Kidney tubule cell (primary cell): Measurements from ENCODE around the gene ZMYND10.
A peak's percentile ranks its signal among the peaks of the same experiment; 100 is the strongest.
"Not testable (repeated sequence)": the region's sequence is repeated elsewhere in the genome, so short reads cannot be mapped to it uniquely, and the experiment has no call there.

Experiments used
- DNase-seq: peaks from one replicate; pipeline ENCODE4 v3.0.0-alpha.2; 2018; ENCODE audit warnings: low spot score

ZMYND10 gene

DNA sequence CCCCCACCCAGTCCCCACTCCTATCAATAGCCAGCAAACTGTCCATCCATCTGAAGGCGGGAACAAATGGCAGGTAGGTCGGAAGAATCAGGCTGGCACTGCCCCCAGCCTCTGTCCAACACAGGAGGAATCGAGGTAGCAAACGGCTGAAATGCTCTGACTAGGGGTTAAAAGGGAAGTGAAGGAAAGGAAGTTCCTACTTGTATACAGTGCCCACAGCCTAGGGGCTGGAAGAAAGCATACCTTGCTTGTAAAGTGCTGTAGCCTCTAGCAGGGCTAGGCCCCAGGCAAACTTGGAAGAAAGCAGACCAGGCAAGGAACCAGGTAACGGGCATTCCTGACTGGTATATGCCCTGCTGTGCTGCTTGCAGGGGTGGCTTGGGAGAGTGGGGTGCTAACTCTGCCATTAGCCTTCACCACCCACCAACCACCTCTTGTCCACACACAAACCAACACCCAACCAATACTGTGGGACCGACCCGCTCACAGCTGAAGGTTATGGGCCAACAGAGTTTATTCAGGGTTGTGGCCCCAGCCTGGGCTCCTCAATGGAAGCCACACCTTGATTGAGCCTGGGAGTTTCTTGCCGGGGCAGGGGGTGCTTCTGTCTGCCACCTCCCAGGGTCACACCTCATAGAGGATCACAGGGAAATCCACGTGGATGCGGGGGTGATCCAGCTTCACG, 19.9 kb downstream of the ZMYND10 start:
- DNase-seq, result no peak

DNA sequence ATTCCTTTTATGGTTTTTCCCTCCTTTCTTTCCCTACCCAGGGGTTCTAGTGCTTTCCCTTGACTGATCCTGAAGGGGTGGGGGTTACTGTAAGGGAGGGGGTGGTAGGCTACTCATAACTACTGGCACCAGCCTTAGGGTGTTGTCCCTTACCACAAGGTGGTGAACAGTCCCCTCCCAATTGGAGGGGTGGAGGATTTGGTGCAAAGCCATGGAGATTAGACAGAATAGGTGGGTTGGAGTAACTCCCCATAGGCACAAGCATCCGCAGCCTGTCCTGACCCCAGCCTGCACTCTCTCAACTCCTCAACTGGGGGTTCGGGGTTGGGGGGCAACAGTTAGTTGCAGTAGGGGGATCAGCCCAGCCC, 20.4 kb downstream of the ZMYND10 start:
- DNase-seq, result no peak

DNA sequence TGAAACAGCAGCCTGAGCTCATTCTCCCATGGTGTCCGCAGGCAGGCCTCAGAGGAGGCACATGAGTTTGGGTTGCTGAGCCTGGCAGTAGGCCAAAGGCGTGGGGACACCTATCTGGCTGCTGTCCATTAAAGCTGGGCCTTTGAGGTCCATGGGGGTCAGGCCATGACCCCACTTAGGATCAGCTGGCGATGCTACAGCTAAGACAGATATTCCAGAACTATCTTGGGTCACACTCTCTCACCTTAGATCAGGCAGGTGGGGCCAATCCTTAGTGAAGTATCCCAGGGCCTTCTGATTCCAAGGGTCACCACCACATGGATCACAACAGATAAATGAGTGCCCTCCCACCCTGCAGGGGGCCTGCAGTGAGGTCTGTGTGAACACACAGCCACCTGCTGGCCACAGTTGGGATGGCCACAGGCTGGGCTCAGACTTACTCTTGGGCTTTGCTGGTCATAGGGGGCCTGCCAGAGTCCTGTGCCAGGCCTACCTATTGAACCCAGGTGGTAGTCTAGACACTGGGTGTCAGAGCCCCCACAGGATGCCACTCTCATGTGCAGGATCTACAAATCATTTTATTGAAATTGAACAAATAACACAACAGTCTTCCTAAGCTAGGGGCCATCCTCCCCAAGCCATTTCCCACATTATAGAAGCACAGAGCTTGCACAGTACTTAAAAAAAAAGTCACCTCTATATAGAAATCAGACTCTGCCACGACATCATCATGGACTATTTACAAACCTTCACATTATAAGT, 21.0 kb downstream of the ZMYND10 start:
- peak; percentile 69 for DNase-seq

DNA sequence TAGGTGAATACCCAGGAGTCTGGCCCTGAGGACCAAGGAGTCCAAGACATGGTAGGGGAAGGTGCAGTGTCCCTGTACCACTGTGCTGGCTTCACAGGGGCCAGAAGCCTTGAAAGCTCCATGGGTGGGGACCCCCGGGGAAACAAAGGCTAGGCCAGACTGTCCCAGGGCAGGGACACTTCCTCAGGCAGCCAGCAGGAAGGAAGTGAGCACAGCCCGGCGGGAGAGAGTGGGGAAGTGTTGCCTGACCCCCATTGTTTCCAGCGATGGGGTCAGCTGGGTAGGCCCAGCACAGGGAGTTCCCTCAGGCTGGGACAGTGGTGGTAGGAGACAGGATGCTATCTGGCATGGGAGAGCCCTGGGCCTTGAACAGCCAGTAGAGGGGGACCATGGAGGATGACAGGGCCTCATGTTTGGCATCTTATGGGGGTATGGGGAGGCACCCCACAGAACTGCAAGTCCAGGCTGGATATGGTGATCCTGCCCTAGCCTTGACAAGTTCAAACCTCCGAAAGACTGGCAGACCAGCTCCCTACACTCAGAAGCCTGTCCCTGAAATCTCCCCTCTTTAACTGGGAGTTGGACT, 21.8 kb downstream of the ZMYND10 start:
- DNase-seq, result no peak

DNA sequence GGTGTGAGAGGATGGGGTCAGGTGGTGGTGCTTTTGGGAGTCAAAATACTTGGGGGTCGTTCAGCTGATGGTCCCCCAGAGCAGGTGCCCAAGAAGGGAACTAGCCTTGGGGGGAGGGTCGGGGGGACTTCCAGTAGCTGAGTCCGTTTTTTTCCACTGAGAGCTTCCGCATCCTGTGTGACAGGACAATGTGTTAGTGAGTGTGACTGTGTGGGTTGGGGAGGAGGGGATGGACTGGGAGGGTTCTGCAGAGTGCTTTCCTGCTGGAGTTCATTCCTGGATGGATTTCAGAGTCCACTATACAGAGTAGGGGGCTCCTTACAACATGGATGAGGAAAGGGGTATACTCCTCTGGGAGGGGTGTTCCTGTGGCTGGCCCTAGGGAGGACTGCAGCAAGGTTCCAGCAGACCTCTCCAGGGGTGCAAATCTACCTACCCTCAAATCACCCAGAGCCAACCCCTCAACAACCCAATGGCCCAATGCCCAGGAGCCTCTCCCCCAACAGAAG, 22.4 kb downstream of the ZMYND10 start:
- DNase-seq, result no peak

DNA sequence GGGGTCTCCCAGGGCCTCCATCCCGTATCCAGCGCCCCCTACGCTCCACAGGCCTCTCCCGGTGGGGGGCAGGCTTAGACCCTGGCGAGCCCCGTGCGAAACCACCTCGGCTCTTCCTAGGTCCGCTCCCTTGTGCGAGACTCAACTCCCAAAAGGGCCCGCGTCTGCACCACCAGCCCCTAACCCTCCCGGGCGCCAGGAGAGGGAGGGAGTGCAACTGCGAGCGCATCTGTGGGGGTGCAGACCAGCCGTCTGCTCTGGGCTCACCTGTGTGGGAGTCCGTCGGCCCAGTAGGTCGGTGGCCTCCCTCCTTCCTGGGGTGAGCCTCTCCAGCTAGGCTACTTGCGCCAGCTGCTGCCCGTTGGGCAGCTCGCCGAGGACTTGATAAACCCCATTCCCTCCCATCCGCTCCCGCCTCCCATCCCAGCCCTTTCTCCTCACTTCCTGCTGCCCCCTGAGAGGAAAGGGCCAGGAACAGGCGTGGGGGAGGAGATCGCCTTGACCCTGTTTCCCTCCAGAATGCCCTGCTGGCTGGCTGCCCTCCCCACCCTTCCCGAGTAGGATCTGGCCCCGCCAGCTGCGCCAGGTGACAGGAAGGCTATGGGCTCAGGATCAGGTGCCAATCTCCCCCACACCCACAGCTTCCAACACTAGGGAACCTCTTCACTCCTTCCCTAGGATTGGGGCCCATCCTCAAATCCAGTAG, 23.0 kb downstream of the ZMYND10 start, which contains the start of gene HYAL2:
TSS of gene HYAL2 (minus strand) at position 360 of the 706 bp plus-strand sequence. CDS start 2,256 bp downstream, outside the sequence.
- DNase-seq, result no peak

DNA sequence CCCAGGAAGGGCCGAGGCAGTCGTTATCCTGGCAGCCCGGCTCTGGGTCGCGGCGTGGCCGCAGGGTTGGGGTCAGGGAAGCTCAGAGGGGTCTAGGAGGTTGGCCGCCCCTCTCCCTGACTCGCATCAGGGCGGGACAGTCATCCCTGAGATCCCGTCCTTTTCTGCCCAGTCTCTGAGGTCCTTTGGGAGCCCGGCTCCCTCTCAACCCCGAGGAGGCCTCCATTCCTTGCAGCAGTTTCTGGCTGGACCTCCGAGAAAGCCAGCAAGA, 23.5 kb downstream of the ZMYND10 start:
- DNase-seq, result no peak

DNA sequence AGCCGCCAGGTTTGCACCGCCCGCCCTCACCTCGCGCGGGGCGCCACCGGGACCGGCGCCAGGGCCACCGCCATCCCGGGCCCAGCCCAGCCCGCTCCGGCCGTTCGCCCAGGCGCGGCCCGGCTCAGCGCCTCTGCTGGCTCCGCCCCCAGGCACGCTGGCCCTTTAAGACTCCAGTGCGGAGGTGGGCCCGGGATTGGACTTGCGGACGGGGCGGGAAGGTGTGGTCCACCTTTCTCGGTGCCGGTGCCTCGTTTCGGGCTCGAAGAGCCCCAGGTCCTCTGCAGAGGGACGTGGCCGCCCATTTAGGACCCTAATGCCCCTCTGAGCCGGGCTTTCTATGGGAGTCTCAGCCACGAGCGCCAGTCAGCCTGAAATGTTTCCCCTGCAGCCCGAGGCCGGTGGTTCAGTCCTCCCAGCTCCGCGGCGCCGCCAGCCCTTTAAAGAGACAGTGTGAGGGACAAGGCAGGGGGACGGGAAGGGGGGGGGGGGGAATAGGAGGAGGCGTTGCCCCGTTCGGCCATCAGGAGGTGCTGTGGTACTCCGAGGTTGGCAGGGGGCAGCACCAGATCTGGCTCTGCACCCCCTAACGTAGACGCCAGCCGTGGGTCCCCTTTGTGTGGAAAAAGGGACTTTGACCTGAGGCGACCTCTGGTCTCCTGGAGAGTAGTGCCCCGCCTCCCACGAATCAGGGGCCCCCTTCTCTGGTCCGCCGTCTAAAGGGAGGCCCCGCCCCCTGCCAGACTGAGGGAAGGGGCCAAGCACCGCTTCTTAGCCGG, 24.0 kb downstream of the ZMYND10 start:
- DNase-seq, result peak; percentile 90

DNA sequence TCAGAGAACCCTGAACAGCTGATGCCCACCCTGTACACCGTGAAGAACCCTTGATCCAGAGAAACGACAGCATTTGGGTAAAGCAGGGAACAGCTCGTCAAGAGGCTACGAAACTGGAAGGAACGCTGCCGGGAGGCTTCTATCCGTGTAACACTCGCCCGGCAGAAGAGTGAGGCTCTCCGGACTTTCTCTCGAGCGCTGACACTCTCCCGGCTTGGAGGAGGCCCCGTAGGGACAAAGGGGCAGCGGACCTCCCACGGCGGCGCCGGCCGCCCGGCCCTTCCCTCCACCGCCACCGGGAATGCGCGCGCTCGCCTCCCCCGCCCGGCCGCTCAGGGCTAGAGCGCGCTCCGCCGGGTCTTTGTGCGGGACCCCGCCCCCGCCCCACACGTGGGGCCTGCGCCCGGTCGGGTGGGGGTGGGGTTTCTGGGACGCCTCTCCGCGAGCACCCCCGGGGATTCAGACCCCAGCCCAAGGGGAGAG, 24.6 kb downstream of the ZMYND10 start:
- DNase-seq, result peak; percentile 75

DNA sequence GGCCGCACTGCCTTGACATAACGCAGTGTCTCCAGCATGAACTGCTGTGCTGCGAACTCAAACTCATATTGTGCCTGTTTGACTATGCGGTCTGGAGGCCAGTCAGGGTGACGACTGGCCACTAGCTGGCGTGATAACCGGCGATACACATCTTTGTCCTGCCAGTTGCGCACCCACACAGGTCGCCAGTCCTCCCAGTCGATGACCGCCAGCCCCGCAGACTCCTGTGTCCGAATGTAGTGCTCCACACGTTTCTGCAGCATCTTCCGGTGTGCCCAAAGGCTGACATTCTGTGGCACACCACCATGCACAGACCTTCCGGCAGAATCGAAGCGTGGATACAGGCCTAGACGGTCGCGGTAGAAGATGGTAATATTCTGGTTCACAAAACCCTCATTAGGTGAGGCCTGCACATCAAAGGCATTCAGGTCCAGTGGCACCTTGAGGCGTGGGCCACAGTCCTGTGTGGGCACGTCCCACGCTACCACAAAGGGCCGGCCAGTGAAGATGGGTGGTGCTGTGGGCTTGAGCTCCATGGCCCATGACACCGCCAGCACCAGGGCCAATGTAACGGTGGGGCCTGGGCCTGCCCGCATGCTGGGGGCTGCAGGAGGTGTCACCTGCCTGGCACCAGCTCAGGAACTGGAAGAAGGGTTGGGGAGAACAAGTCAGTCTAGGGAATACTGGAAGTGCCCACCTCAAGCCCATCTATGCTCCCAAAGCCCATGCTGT, 25.5 kb downstream of the ZMYND10 start:
- DNase-seq, result no peak

DNA sequence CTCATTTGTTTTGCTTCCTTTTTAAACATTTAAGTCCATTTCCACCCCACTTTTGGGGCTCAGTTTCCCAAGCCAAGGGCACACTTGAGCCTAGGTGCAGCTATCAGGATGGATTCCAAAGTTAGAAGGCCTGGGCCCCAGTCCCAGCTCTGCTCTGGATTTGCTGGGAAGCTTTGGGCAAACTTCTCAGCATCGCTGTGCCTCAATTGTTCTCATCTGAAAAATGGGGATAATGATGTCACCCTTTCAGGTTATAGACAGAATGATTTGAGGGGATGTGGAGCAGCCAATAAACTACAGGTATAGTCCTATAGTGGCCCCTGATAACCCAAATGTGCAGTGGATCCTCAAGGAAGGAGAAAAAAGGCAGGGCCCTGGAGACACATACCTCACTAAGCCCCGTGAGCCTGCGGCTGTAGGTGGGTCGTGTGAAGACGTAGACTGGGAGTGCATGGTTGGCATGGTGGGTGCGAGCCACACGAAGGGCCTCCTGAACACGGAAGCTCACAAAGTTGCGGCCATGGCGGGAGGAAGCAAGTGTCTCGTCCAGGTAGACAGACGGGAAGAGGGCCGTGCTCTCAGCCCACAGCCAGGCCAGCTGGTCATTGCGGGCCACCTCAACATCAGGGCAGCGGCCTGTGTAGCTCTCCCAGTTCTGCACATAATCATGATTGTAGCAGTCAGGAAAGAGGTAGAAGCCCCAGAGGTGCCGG, 26.2 kb downstream of the ZMYND10 start:
- no peak for DNase-seq

DNA sequence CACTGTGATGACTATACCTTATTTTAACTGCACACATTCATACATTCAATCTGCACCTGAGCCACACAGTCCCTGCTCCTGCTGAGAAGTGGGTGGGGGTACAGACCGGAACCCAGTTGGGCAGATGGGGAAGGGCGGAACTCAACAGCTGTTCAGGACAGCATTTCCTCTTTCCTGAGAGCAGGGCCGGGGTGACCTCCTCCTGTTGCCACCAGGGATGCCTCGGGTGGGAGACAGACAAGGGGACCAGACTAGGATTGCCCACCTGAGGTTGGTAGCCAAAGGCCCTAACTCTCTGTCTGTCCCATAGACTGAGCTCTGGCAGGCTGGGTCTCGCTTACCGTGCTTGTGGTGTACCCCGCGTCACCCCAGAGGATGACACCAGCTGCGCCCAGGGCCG, 26.9 kb downstream of the ZMYND10 start:
- no peak for DNase-seq

DNA sequence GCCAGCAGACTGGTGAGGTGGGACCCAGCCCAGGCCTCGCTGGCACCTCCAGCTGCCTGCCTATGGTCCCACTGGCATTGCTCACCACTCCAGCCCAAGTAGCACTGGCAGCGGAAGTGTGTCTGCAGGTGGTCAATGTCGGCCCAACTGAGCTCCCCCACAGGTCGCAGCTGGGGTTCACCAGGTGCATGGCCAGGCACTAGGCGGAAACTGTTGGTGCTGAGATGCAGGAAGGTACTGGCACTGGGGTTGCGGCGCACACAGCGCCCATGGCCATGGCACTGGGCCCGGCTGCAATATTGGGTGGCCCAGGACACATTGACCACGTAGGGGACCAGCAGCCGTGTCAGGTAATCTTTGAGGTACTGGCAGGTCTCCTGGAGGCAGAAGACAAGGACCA, 27.4 kb downstream of the ZMYND10 start:
- no peak for DNase-seq

DNA sequence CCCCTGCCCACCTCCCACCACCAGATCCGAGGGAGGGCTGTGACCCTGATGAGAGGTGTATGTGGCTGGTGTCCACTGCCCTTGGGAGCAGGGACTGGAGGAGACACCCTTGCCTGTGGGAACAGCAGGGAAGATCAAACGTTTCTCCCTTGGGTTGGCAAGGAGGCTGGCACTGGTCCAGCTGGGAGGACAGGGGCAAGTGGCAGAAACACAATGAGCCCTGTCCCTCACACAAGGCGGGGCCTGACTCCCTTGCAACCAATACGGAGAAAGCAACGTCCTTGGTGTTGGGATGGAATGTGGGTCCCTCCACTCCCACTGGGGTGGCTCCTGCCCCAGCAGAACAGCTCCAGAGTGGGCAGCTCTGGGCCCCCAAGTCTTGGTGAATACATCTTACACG, 28.2 kb downstream of the ZMYND10 start:
- no peak for DNase-seq

DNA sequence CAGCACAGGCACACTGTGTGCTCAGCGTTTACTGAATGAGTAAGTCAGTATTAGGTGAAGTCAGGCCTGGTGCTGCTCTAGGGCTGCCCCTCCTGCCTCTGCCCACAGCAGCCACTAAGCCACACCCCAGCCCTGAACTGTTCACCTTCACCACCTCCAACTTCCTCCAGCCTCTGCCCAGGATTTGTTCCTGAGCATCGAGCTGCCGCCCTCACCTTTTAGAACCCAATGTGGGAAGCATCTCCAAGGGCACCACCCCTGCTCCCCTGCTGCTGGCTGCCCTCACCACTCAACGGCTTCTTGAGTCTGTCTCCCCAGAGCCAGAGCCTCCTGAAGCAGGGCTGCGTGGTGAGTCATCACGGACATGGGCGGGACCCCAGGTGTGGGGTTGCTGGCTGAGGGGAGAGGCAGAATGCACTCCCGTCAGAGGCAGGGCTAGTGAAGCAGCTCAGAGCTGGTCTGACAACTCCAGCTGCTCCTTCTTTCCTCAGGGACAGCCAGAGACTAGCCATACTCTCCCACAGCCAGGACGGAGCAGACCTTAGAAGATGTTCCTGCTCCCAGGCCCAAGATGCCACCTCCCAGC, 28.8 kb downstream of the ZMYND10 start:
- peak; percentile 92 for DNase-seq

DNA sequence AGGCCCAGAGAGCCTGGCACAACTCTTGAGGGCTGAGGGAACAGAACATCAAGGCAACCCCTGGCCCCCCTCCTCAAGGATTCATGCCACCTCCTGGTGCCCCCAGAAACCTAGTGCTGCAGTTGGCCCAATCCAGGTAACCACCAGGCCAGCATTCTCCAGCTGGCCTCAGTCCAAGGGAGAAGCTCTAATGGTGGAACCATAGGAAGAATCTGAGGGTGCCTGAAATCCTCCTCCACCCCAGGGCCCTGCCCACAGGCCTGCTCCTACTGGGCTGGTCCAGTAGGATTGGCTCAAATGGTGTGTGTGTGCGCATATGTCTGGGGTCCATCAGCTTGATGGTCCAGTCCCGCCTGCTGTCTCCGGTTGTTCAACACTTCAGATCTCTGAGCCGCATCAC, 30.7 kb downstream of the ZMYND10 start:
- DNase-seq, result no peak

DNA sequence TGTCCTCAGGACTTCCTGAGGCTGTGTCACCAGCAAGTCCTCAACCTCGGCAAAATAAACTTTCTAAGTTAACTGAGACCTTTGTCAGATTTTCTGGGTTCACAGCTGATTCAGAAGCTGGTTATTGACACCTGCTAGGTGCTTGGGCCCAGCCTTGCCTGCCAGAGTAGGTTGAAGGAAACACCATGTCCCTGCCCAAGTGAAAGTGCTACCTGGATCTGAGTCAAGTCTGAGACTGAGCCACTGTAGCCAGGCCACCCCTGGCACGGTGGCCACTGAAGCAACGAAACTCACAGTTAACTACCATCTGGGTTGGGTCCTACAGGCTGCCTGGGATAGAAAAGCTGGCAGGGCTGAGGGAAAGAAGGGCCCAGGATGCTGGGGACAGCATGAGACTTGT, 31.2 kb downstream of the ZMYND10 start:
- no peak for DNase-seq

DNA sequence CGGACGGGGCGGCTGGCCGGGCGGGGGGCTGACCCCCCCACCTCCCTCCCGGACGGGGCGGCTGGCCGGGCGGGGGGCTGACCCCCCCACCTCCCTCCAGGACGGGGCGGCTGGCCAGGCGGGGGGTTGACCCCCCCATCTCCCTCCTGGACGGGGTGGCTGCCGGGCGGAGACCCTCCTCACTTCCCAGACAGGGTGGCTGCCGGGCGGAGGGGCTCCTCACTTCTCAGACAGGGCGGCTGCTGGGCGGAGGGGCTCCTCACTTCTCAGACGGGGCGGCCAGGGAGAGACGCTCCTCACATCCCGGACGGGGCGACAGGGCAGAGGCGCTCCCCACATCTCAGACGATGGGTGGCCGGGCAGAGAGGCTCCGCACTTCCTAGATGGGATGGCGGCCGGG, 33.5 kb downstream of the ZMYND10 start:
- not testable (repeated sequence) for DNase-seq

DNA sequence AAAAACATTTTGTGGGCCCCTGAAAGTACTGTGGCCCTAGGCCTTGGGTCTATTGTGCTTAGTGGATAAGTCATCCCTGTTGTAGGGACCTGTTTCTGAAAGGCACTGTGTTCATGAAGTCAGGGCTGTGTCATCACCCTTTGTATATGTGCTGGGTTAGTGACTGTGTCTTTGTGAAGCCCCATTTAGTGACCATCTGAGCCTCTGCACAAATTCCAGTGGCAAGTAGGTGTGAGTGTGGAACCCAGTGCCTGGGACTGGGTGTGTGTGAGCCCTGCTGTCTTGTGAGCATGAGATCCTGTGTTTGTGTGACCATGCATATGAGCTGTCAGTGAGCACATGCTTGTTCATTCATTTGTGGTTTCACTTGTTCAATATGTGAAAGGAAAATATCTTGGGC, 40.9 kb downstream of the ZMYND10 start:
- DNase-seq, result peak; percentile 71
